ENCODE measurements around the gene FOXI1. TPM values are rescaled to one million over a fixed set of nuclear protein-coding genes. Genes with fewer than 3 reads are reported as not detected.
A peak's percentile ranks its signal among the peaks of the same experiment; 100 is the strongest.

The FOXI1 gene
- total RNA-seq, 4 donors from 2014 or later = not detected

DNA sequence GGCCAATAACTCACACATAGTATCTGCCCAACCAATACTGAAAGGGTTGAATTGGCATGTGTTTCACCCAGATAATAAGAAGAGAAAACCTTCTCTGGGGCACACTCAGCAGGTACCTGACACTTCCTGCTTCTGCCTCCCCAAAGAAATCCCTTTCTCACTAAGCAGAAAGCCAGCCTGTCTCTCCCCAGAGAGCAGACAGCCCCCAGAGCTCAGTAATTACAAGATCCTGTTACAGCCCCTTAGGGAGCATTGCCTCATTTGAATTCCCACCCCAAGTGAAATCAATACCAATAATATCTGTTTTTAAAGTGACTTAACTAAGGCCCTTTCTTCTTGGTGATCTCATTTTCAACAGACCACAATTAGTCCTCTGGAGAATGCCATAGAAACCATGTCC, 38.5 kb upstream of the FOXI1 start:
- no peak for TF ChIP-seq EP300 (IDR thresholded peaks at IDR 0.05)
- TF ChIP-seq POLR2A (IDR thresholded peaks at IDR 0.05) = no peak
- no peak for TF ChIP-seq POLR2AphosphoS5 (IDR thresholded peaks at IDR 0.05)
- TF ChIP-seq, protein P1, sequence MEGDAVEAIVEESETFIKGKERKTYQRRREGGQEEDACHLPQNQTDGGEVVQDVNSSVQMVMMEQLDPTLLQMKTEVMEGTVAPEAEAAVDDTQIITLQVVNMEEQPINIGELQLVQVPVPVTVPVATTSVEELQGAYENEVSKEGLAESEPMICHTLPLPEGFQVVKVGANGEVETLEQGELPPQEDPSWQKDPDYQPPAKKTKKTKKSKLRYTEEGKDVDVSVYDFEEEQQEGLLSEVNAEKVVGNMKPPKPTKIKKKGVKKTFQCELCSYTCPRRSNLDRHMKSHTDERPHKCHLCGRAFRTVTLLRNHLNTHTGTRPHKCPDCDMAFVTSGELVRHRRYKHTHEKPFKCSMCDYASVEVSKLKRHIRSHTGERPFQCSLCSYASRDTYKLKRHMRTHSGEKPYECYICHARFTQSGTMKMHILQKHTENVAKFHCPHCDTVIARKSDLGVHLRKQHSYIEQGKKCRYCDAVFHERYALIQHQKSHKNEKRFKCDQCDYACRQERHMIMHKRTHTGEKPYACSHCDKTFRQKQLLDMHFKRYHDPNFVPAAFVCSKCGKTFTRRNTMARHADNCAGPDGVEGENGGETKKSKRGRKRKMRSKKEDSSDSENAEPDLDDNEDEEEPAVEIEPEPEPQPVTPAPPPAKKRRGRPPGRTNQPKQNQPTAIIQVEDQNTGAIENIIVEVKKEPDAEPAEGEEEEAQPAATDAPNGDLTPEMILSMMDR (IDR thresholded peaks at IDR 0.05) = no peak
- Histone ChIP-seq H3K27ac (no peak overlapping the region), H3K9me3 (peaks cover 0 to 5% (median 0%) of the 10 kb centered on the region in 3 donors), H3K36me3 (no peaks in the 10 kb centered on the region), H3K4me3 (no peak overlapping the region), H3K4me1 (no peaks in the 10 kb centered on the region), H3K27me3 (no peaks in the 10 kb centered on the region)
- ATAC-seq = no peak

DNA sequence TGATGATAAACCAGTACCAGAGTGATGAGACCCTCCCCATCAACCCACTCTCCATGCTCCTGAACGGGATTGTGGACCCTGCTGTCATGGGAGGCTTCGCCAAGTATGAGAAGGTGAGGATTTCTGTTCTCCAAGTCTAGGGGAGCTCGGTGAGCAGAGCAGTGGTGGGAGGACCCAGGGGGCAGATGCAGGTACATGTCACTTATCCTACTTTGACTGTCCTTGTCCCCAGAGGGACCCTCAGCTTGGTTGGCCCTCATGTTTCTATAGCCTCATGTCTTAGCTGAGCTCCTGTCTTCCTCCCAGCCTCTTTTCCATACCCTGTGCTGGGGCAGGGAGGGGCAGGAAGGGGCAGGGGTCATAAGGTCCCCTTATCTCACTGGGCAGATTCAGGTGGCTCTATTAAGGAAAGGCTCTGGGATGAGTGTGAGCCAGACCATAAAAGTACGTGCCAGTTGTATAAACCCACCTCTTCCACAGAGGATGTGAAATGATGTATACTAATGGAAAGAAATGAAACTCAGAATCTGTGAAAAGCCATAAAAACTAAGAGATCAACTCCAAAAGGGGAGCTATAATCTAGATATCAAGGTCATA, 38.0 kb upstream of the FOXI1 start:
- H3K36me3 ChIP-seq = no peaks in the 10 kb centered on the region
- H3K27me3 ChIP-seq = no peaks in the 10 kb centered on the region
- no peak for ATAC-seq
- WGBS, 2 donors (ENCODE audit: low coverage in 1 of 2) = 65% methylated on average over 4 of the region's 4 CpGs; no CpG with 5 or more reads in 1 of the 2 donors
- no peak overlapping the region for H3K27ac ChIP-seq
- TF ChIP-seq POLR2AphosphoS5 (IDR thresholded peaks at IDR 0.05) (no peak), POLR2A (IDR thresholded peaks at IDR 0.05) (no peak), EP300 (IDR thresholded peaks at IDR 0.05) (no peak)
- TF ChIP-seq, protein P1 (IDR thresholded peaks at IDR 0.05) = no peak
- no peaks in the 10 kb centered on the region for H3K4me1 ChIP-seq
- H3K9me3 ChIP-seq = peaks cover 0 to 5% (median 0%) of the 10 kb centered on the region in 3 donors
- H3K4me3 ChIP-seq = no peak overlapping the region

DNA sequence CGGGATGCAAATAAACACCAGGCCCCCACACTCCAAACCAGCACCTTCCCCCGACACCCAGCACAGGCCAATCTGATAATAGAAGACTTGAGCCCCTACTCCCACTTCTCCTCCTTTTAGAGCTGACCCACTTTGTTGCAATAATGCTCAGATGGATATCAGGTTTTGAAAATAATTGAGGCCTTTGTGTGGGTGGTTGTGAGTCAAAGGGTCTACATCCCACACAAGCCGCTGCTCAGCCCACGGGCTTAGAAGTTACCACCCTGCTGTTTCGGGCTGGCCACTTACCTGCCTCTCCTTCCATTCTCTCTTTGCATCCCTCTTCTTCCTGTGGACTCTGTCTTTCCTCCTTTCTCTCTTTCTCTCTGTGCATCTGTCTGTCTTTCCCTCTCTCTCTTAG, 36.2 kb upstream of the FOXI1 start:
- H3K36me3 ChIP-seq = no peaks in the 10 kb centered on the region
- H3K9me3 ChIP-seq = no peaks in the 10 kb centered on the region
- no peak for ATAC-seq
- TF ChIP-seq EP300 (IDR thresholded peaks at IDR 0.05) (no peak), POLR2AphosphoS5 (IDR thresholded peaks at IDR 0.05) (no peak), POLR2A (IDR thresholded peaks at IDR 0.05) (no peak)
- TF ChIP-seq, protein P1 (IDR thresholded peaks at IDR 0.05) = no peak
- WGBS, 2 donors (ENCODE audit: low coverage in 1 of 2) = 84 to 89% methylated on average over 3 to 5 of the region's 5 CpGs
- no peak overlapping the region for H3K4me3 ChIP-seq
- no peaks in the 10 kb centered on the region for H3K4me1 ChIP-seq
- no peaks in the 10 kb centered on the region for H3K27me3 ChIP-seq
- H3K27ac ChIP-seq = no peak overlapping the region

DNA sequence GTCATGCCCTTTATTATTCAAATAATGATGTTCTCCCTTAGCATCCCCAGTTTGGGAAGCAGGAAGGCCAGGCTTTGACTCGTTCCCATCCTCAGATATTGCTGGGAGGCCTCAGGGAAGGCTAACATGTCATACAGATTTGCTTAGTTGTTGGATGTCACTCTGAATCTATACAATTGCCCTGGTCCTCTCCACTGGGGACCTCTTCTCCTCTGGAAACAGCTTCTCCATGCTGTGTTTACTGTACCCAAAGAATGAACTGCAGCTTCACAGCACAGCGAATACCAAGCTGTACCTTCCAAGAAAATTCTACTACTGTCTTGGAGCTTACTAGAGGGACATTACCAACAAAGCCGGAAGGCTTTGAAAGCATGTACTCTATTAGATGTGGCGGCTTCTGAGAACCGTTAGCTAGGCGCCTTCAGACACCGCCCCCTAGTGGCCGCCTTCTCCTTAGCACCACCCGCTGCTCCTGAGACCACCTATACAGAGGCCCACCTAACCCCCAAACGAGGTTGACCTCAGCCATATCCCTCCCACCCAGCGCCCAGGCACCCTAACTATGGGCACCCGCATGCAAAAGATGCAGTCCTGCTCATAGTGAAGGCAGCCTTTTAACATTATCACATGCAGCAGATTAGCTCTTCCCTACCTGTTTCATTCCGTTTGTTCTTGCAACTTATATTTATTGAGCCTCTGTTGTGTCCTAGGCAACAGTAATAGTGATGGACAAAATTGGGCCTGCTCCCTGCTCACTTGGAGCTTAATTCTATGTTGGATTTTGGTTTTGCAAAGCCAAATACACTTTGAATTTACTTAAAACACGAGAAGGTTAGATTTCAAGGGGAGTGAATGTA, 34.9 kb upstream of the FOXI1 start:
- Histone ChIP-seq H3K36me3 (no peaks in the 10 kb centered on the region), H3K27ac (no peak overlapping the region)

More for the DNA sequence above, 34.9 kb upstream of the FOXI1 start:
- H3K27me3 ChIP-seq = peaks cover 8% of the 10 kb centered on the region
- no peaks in the 10 kb centered on the region for H3K4me1 ChIP-seq
- TF ChIP-seq, protein P1 (IDR thresholded peaks at IDR 0.05) = peak in 2 of 4 experiments; percentile 11 to 58
- TF ChIP-seq POLR2A (IDR thresholded peaks at IDR 0.05) = no peak
- no peak overlapping the region for H3K4me3 ChIP-seq
- H3K9me3 ChIP-seq = no peaks in the 10 kb centered on the region
- WGBS, 2 donors (ENCODE audit: low coverage in 1 of 2) = 40 to 43% methylated on average over 8 to 13 of the region's 14 CpGs
- no peak for ATAC-seq

Measured in gastroesophageal sphincter (tissue), 4 donors.